HFFc6 (cell line): ENCODE results near the gene RBM33. TPM values are rescaled to one million over a fixed set of nuclear protein-coding genes. Genes with fewer than 3 reads are reported as not detected.

ENCODE experiments used
- DNase-seq: peaks from one replicate; pipeline ENCODE4 v3.0.0-alpha.2; 2018
- H3K27ac Mint-ChIP-seq: 2 replicates; pipeline ENCODE4 v1.8.0; 2020; ENCODE audit warnings: mild to moderate bottlenecking, mixed read lengths
- H3K27me3 Mint-ChIP-seq: 2 replicates; pipeline ENCODE4 v1.8.0; 2021; ENCODE audit warnings: mild to moderate bottlenecking, moderate library complexity, mixed read lengths; ENCODE audit not compliant: insufficient read depth
- H3K36me3 Mint-ChIP-seq: 2 replicates; pipeline ENCODE4 v1.8.0; 2021; ENCODE audit warnings: low read depth, mixed read lengths
- H3K4me1 Mint-ChIP-seq: 2 replicates; pipeline ENCODE4 v1.8.0; 2020; ENCODE audit warnings: low read depth, mixed read lengths
- H3K4me3 Mint-ChIP-seq: 2 replicates; pipeline ENCODE4 v1.8.0; 2020; ENCODE audit warnings: mild to moderate bottlenecking, moderate library complexity, mixed read lengths
- H3K9me3 Mint-ChIP-seq: 2 replicates; pipeline ENCODE4 v1.8.0; 2020; ENCODE audit warnings: mild to moderate bottlenecking, mixed read lengths
- total RNA-seq, 6 experiments: library from RNA; stranded (reverse); fragmentation: NEBNext Ultra II Directional; extraction: Animal tissue kit (Norgen Biotek cat#: 25700); gene quantifications; 2 replicates in 1 of 6; 3 replicates in 5 of 6; pipeline ENCODE4 v1.2.3, GENCODE V29; 2021
- TF ChIP-seq, protein P1 (sequence below): fragments of 200-600 bp; sonication (generic); IDR thresholded peaks from 2 replicates; pipeline ENCODE4 v1.5.0; 2021; ENCODE audit warnings: antibody characterized with exemption, mild to moderate bottlenecking

RBM33 gene
- total RNA-seq, 6 experiments from 2014 or later: 31.5 to 38.9 (median 34.5) TPM

DNA sequence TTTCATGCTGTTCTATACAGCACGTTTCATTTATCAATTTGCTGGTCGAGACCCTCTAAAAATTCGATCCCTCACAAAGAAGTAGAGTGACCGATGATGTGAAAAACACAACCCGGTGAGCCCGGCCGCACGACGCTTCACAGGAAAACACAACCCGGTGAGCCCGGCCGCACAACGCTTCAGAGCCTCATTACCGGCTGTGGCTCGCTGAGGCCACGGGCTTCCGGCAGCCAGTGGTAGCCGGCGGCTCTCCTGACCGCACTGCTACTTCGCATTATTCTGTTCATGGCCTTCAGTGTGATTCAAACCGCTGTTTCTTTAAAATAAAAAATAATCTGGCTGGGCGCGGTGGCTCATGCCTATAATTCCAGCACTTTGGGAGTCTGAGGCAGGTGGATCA, 42.3 kb upstream of the RBM33 start:
- no peak for DNase-seq
- no peak overlapping the region for H3K4me3 Mint-ChIP-seq
- H3K9me3 Mint-ChIP-seq: no peaks in the 10 kb centered on the region
- H3K36me3 Mint-ChIP-seq: no peaks in the 10 kb centered on the region
- no peak overlapping the region for H3K27ac Mint-ChIP-seq
- H3K4me1 Mint-ChIP-seq: peaks cover 20% of the 10 kb centered on the region
- H3K27me3 Mint-ChIP-seq: peaks cover 25% of the 10 kb centered on the region
- TF ChIP-seq, protein P1, sequence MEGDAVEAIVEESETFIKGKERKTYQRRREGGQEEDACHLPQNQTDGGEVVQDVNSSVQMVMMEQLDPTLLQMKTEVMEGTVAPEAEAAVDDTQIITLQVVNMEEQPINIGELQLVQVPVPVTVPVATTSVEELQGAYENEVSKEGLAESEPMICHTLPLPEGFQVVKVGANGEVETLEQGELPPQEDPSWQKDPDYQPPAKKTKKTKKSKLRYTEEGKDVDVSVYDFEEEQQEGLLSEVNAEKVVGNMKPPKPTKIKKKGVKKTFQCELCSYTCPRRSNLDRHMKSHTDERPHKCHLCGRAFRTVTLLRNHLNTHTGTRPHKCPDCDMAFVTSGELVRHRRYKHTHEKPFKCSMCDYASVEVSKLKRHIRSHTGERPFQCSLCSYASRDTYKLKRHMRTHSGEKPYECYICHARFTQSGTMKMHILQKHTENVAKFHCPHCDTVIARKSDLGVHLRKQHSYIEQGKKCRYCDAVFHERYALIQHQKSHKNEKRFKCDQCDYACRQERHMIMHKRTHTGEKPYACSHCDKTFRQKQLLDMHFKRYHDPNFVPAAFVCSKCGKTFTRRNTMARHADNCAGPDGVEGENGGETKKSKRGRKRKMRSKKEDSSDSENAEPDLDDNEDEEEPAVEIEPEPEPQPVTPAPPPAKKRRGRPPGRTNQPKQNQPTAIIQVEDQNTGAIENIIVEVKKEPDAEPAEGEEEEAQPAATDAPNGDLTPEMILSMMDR: no peak

DNA sequence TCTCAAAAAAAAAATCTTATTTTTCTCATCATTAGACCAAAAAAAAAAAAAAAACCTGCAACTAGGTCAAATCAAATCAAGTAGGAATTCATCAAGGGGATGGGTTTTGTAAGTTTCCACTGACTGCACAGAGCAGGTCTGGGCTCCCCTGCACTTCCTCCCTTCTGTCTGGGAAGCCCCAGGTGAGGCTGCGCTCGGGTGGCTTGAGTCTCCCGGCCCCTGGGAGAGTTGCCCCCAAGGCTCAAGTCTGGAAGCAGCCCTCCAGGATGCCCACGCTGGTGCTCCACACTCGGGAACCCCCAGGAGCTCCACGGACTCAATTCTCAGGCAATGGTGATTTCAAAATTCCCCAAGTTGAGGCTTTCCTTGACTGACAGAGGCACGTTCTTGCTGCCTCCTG, 41.7 kb upstream of the RBM33 start:
- peaks cover 25% of the 10 kb centered on the region for H3K27me3 Mint-ChIP-seq
- H3K36me3 Mint-ChIP-seq: no peaks in the 10 kb centered on the region
- H3K27ac Mint-ChIP-seq: no peak overlapping the region
- TF ChIP-seq, protein P1: no peak
- H3K4me1 Mint-ChIP-seq: peaks cover 16% of the 10 kb centered on the region
- no peak overlapping the region for H3K4me3 Mint-ChIP-seq
- no peaks in the 10 kb centered on the region for H3K9me3 Mint-ChIP-seq
- DNase-seq: no peak

DNA sequence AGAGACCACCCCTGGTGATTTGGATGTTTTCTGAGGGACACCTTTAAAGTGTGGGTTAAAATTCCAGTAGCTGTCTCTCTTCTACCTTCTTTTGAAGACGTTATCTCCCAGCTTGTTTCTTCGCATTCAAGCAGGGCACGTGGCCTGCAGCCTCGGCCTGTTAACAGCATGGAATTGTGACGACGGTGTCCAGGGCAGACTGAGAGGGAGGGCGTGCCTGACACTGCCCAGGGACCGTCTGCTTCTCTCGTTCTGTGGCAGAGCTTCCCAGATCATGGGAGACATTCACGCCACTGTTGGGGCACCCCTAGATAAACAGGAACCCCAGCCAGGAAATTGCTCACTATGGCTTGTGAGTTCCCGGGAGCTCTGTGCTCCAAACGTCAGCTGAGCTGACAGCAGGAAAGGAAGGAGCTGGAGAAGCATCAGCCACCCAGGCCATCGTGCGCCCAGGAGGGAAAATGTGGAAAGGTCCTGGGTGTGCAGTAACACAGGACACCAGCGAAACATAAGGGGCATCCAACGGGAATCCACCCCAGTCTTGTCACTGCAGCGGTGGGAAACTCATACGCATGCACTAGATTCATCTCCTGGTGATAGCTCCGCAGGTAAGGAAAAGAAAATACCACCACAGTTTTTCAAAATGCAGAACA, 41.1 kb upstream of the RBM33 start:
- DNase-seq: no peak
- TF ChIP-seq, protein P1: no peak
- Mint-ChIP-seq H3K4me1 (peaks cover 20% of the 10 kb centered on the region), H3K4me3 (no peak overlapping the region), H3K27me3 (peaks cover 25% of the 10 kb centered on the region), H3K27ac (no peak overlapping the region), H3K9me3 (no peaks in the 10 kb centered on the region), H3K36me3 (no peaks in the 10 kb centered on the region)

DNA sequence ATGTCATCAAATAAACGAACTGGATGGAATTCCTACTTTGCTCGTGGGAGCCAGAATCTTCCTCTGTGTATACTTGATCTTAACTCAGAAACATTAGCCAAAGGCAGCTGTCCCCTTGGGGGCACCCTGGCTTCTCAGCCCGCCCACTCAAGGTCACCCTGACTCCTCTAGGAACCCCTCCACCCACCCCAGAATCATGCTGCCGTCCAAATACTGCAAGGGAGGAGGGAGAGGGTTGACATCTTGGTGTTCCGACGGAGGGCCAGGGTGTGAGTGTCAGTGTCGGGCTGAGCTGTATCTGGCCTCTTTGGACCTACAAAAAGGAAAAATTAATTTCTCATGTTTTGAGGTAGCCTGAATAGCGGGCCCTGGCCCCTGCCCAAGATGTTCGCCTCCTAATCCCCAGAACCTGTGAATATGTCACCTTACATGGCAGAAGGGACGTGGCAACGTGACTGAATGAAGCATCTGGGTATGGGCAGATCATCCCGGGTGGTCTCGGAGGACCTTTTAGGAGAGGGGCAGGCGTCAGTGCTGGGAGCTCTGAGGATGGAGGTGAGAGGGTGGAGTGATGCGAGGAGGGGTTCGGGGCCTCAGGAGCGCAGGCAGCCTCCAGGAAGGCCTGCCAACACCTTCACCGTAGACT, 40.5 kb upstream of the RBM33 start:
- Mint-ChIP-seq H3K4me1 (peaks cover 18% of the 10 kb centered on the region), H3K9me3 (no peaks in the 10 kb centered on the region), H3K4me3 (no peak overlapping the region), H3K27ac (no peak overlapping the region), H3K36me3 (no peaks in the 10 kb centered on the region), H3K27me3 (peaks cover 23% of the 10 kb centered on the region)
- TF ChIP-seq, protein P1: no peak
- no peak for DNase-seq

DNA sequence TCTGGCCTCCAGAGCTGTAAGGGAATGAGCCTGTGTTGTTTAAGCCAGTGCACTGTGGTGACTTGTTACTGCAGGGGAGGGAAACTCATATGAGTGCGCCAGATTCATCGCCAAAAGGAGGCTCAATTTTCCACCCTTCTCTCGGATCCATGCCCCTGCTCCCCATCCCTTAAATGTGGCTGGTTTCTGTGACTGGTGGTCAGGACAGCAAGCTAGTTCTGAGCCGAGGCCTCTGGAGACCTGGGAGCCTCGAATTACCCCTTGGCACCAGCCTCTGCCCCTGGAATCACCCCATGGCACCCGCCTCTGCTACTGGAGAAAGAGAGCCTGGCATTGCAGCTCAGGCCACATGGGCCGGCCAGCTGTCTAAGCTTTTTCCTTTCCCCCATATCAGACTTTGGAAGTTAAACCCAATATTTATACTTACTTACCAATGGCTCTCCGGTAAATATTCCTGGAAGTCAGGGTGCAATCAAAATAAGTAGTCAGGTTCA, 39.9 kb upstream of the RBM33 start:
- H3K4me3 Mint-ChIP-seq: no peak overlapping the region
- no peaks in the 10 kb centered on the region for H3K36me3 Mint-ChIP-seq
- TF ChIP-seq, protein P1: no peak
- no peak for DNase-seq
- peaks cover 23% of the 10 kb centered on the region for H3K27me3 Mint-ChIP-seq
- no peak overlapping the region for H3K27ac Mint-ChIP-seq
- H3K9me3 Mint-ChIP-seq: no peaks in the 10 kb centered on the region
- peaks cover 15% of the 10 kb centered on the region for H3K4me1 Mint-ChIP-seq
